Head of caudate nucleus (tissue), 42 donors: ENCODE measurements around the gene ABL2.

Source experiments
- DNase-seq, 42 donors: peaks; one replicate each; pipeline versions ENCODE4 v3.0.0 to v3.0.0-alpha.2; 2020 to 2021; ENCODE audit warnings: mixed read lengths in 7 of 42
- intact Hi-C: fragments of 100-400 bp; cut with DNase I; formaldehyde crosslinking; loops from one replicate; pipeline ENCODE4 v1.15.0; 2022

ABL2 gene

DNA sequence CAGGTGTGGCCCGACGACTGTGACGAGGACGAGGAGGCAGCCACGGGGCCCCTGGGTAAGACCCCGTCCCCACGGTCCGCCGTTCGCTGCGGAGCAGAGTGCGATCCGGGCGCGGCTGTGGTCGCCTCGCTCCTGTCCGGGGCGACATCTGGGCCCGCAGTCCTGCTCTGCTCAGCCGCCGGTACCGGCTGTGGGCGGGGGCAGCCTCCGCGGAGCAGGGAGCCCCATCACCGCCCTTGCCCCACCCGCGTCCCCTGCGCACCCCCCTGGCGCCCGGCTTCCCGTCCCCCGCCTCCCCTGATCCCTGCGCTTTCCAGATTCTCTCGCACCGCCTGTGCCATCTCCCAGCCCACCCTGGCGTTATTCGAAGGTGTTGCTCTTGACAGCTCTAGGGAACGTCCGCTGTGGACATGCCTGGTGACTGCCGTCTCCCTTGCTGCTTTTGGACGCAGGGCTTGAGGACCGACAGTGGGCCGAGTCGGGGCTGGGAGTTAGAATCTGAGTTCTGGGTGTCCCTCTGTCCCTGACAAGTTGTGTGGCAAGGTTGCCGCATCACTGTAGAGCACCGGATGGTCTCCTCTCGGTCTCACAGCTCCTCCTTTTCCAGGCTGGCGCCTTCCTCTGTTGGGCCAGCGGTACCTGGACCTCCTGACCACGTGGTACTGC lies 147.0 kb downstream of the ABL2 start:
- intact Hi-C loops, result loop anchor here (5.0 kb wide), 3 partner anchors 55 to 285 kb away; partner anchors contain the start of genes AXDND1, FAM20B and SOAT1
- peak in 33 of 42 donors; percentile 15 to 61 (median 42) for DNase-seq

- peak; percentile 86 to 98 (median 95) for DNase-seq
- intact Hi-C loops, result loop anchor here (5.0 kb wide), 3 partner anchors 55 to 285 kb away; partner anchors contain the start of genes AXDND1, FAM20B and SOAT1
These were observed 147.7 kb downstream of the ABL2 start, which contains the start of gene TOR3A for GRCh38 chr1:179081687-179082332. TOR3A (plus strand) TSS chr1:179082070; CDS start chr1:179082129, 59 bp downstream.

DNA sequence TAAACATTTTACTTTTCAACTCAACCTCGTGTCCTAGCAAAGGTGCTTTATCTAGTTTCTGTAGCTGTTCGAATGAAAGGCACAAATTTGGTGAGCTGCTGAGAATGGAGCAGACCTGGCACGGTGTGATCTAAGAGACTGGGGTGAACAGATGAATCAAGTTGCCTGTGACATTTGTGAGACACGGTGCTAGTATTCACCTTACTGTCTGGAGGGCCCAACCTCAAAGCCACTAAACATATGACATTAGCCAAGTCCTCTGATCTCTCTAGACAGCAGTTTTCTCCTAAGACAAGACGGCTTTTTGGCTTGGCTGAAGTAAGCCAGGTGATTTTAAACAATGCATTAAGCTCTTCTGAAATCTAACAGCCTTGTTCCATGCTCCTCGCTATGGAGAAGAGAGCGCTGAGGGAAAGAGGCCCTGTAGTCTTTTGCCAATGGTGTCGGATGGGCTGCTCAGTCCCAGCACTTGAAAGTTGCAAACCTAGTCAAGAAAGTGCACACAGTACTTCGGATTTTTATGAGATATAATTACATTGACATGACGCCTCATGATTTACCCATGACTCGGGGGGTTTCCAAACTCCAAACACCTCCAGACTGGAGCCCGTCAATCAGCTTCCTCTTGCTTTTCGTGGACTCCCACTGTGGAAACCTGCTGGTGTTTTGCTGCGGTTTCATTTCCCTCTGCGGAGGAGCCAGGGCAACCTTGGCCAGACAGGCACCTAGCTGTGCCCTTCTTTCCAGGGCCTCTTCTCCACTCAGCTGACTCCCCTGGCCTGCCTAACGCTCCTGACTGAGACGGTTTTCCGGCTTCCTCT lies 148.4 kb downstream of the ABL2 start:
- intact Hi-C loops, result loop anchor here (5.0 kb wide), 3 partner anchors 54 to 286 kb away; partner anchors contain the start of genes AXDND1, FAM20B and SOAT1
- peak in 1 of 42 donors; percentile 32 for DNase-seq

GRCh38 chr1:179079113-179079761 lies 150.2 kb downstream of the ABL2 start:
- intact Hi-C loops, result no loop called here
- DNase-seq, result peak in 33 of 42 donors; percentile 17 to 84 (median 64)

- intact Hi-C loops, result no loop called here
These were observed 152.1 kb downstream of the ABL2 start for GRCh38 chr1:179077396-179077795.

DNA sequence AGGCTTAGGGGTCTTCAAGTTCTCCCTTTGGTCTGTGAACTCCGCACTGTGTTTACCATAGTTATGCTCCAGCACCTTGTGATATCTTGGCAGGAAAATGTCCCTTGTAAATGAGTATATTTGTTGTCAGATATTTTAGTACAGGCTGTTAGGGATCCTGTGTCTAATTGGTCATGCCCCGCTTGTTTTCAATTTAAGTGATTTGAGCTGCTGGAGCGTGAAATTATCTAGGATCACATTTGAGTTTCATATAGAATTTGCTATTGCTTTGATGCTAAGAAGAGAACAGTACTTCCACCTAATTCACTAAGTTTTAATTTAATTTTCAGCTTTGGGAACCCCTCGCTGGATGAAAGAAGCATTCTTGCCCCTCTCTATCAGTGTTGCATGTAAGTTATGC lies 163.0 kb downstream of the ABL2 start:
- intact Hi-C loops, result no loop called here
- no peak for DNase-seq

More at GRCh38 chr1:179077396-179077795, 152.1 kb downstream of the ABL2 start:
- no peak for DNase-seq

DNA sequence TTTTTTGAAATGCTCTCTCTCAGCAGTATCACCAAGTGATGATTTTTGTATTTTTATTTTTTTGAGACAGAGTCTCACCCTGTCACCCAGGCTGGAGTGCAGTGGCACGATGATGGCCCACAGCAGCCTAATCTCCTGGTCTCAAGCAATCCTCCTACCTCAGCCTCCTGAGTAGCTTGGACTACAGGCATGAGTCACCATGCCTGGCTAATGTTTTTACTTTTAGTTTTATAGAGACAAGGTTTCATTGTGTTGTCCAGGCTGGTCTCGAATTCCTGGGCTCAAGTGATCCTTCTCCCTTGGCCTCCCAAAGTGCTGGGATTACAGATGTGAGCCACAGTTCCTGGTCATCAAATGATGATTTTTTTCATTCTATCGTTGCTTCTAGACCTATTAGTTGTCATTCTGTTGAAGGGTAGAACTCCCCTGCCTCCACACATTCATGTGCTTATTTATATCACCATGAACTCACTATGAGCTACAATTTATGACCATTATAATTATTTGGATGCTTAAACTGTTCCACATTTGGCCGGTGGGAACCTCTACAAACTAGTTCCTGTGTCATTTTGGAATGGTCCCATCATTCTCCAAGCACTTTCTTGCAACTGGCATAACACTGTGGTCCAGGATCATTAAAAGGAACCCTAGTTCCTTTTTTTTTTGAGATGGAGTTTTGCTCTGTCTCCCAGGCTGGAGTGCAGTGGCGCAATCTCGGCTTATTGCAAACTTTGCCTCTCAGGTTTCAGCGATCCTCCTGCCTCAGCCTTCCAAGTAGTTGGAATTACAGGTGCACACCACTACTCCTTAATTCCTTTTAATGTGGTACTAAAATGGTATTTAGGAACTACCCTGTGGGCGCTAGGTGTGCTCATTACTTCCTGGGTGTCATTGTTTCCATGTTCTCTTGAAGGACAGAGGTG lies 167.9 kb downstream of the ABL2 start:
- intact Hi-C loops, result no loop called here
- DNase-seq, result no peak

GRCh38 chr1:179058487-179059483 lies 170.7 kb downstream of the ABL2 start:
- intact Hi-C loops, result no loop called here
- DNase-seq, result no peak

DNA sequence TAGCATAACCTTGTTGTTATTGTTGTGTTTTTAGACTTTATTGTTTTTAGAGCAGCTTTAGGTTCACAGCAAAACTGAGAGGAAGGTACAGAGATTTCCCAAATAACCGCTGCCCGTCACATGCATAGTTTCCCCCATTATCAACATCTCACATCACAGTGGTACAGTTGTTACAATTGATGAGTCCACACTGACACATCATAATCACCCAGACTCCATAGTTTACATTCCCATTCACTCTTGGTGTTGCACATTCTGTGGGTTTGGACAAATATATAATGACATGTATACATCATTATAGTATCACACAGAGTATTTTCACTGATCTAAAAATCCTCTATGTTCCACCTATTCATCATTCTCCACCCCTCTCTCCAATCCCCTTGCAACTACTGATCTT lies 173.5 kb downstream of the ABL2 start:
- DNase-seq, result no peak
- intact Hi-C loops, result no loop called here

DNA sequence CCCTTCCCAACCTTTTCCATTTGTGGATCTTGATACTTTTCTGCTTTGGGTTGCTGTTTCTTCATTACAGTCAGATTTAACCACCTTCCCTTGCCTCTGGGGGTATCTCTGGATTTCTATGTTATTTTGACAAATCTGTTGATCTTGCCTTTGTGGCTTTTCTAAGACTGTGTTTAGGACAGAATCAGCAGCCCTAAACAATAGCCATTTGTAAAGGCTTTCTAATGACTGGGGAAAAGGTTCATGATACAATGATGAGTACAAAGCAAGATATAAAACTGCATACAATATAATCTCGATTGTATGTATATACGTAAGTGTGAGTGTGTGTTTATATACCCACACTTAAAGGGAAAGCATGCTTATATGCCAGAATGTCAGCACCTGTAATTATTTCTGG lies 176.0 kb downstream of the ABL2 start:
- intact Hi-C loops, result no loop called here
- DNase-seq, result no peak

GRCh38 chr1:179052776-179053175 lies 176.7 kb downstream of the ABL2 start:
- intact Hi-C loops, result no loop called here
- DNase-seq, result no peak
